Measurements from ENCODE around the gene C2CD2.

Gene C2CD2

GRCh38 chr21:41846033-41846317, 107.8 kb downstream of the C2CD2 start:
- no peak for DNase-seq (ENCODE audit: low spot score)

- DNase-seq (ENCODE audit: low spot score): no peak
Observed at GRCh38 chr21:41845310-41846032, 108.3 kb downstream of the C2CD2 start.

GRCh38 chr21:41843584-41843983, 110.2 kb downstream of the C2CD2 start:
- no peak for DNase-seq (ENCODE audit: low spot score)

GRCh38 chr21:41840880-41841279, 112.9 kb downstream of the C2CD2 start:
- DNase-seq (ENCODE audit: low spot score): no peak

- no peak for DNase-seq (ENCODE audit: low spot score)
Observed at GRCh38 chr21:41839387-41840000, 114.3 kb downstream of the C2CD2 start.

- no peak for DNase-seq (ENCODE audit: low spot score)
Observed at GRCh38 chr21:41837756-41838297, 116.0 kb downstream of the C2CD2 start.

- DNase-seq (ENCODE audit: low spot score): no peak
Observed at GRCh38 chr21:41836166-41837015, 117.4 kb downstream of the C2CD2 start.

- no peak for DNase-seq (ENCODE audit: low spot score)
Observed at GRCh38 chr21:41835711-41836154, 118.1 kb downstream of the C2CD2 start.

All from left forelimb (tissue), 1 donor.